RPMI8226 (cell line): ENCODE measurements around the gene TNFSF13B.

ENCODE experiments used
- DNase-seq: peaks from one replicate; pipeline ENCODE4 v3.0.0-alpha.2; 2015

TNFSF13B gene

GRCh38 chr13:108350579-108350978 lies 81.1 kb downstream of the TNFSF13B start:
- DNase-seq = no peak

- no peak for DNase-seq
Observed at GRCh38 chr13:108352599-108352998, 83.1 kb downstream of the TNFSF13B start.

GRCh38 chr13:108357228-108357627 lies 87.7 kb downstream of the TNFSF13B start:
- DNase-seq = no peak
